BE2C (cell line): ENCODE measurements around the gene MYPOP. TPM values are rescaled to one million over a fixed set of nuclear protein-coding genes. Genes with fewer than 3 reads are reported as not detected.

Experiments
- DNase-seq: peaks from one replicate; pipeline ENCODE4 v3.0.0-alpha.2; 2020
- H3K27me3 ChIP-seq: fragments of 250-450 bp; sonication (Bioruptor Pico); 2 replicates; pipeline ENCODE4 v1.5.1; 2020; ENCODE audit warnings: mild to moderate bottlenecking
- H3K36me3 ChIP-seq: fragments of 250-450 bp; sonication (Bioruptor Pico); 2 replicates; pipeline ENCODE4 v1.5.1; 2020; ENCODE audit warnings: mild to moderate bottlenecking
- H3K4me1 ChIP-seq: fragments of 250-450 bp; sonication (Bioruptor Pico); 2 replicates; pipeline ENCODE4 v1.5.1; 2020
- H3K4me3 ChIP-seq: 2 replicates; pipeline ENCODE4 v1.5.1; 2011; ENCODE audit warnings: low read depth, low read length
- H3K9me3 ChIP-seq: fragments of 250-450 bp; sonication (Bioruptor Pico); 2 replicates; pipeline ENCODE4 v1.5.1; 2020
- polyA plus RNA-seq: library from polyadenylated mRNA; unstranded; fragments of >200 nt; gene quantifications from one replicate; pipeline ENCODE4 v1.2.1, GENCODE V29; 2012; ENCODE audit warnings: low read depth, missing spikeins; ENCODE audit not compliant: insufficient read length, insufficient read depth
- TF ChIP-seq, protein P1 (sequence below): IDR thresholded peaks from 2 replicates; pipeline ENCODE4 v1.5.1; 2012; ENCODE audit warnings: mild to moderate bottlenecking, low read depth, low read length

Gene MYPOP
- 12.4 TPM for polyA plus RNA-seq

GRCh38 chr19:45901912-45902650, at the start of gene MYPOP:
TSS of gene MYPOP (minus strand) at chr19:45902613. CDS start at chr19:45901773, 840 bp downstream.
- Histone ChIP-seq H3K36me3 (peaks cover 17% of the 10 kb centered on the region), H3K27me3 (no peaks in the 10 kb centered on the region), H3K4me1 (no peaks in the 10 kb centered on the region), H3K9me3 (no peaks in the 10 kb centered on the region), H3K4me3 (peak within 1 kb of the TSS; percentile 85)
- DNase-seq = no peak
- TF ChIP-seq, protein P1, sequence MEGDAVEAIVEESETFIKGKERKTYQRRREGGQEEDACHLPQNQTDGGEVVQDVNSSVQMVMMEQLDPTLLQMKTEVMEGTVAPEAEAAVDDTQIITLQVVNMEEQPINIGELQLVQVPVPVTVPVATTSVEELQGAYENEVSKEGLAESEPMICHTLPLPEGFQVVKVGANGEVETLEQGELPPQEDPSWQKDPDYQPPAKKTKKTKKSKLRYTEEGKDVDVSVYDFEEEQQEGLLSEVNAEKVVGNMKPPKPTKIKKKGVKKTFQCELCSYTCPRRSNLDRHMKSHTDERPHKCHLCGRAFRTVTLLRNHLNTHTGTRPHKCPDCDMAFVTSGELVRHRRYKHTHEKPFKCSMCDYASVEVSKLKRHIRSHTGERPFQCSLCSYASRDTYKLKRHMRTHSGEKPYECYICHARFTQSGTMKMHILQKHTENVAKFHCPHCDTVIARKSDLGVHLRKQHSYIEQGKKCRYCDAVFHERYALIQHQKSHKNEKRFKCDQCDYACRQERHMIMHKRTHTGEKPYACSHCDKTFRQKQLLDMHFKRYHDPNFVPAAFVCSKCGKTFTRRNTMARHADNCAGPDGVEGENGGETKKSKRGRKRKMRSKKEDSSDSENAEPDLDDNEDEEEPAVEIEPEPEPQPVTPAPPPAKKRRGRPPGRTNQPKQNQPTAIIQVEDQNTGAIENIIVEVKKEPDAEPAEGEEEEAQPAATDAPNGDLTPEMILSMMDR = no peak

DNA sequence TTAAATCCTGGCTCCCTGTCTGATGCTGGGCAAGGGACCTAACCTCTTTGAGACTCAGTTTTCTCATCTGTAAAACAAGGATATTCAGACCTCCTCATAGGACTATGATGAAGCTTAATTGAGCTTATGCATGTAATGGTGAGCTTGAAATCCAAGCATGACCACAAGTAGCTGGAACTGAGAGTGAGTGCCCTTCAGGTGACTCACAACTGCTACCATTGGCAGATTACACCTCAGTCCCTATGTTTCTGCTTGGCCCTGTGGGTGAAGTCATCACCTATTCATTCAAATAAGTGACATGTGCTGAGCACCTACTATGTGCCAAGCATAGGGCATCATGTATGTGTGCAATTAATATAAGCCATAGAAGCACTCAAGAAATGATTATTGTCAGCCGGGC, 45.5 kb upstream of the MYPOP start:
- Histone ChIP-seq H3K4me3 (no peak overlapping the region), H3K4me1 (no peaks in the 10 kb centered on the region), H3K9me3 (no peaks in the 10 kb centered on the region), H3K36me3 (peaks cover 3% of the 10 kb centered on the region; the same call in 1 of the 2 replicates), H3K27me3 (no peaks in the 10 kb centered on the region)
- no peak for DNase-seq
- TF ChIP-seq, protein P1 = no peak

DNA sequence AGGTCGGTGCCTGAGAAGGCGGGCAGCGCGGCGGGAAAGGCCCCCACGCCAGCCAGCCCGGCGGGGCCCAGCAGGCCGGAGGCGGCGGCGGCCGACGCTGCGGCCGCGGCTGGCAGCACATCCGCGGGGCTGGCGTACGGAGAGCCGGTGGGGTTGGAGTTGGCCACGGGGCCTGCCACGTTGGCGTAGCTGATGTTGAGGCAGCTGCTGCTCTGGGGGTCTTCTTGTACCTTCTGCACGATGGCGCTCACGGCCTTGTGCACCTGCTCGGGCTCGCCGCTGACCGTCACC, 38.0 kb upstream of the MYPOP start:
- TF ChIP-seq, protein P1 = no peak
- Histone ChIP-seq H3K36me3 (no peaks in the 10 kb centered on the region), H3K4me3 (no peak overlapping the region), H3K27me3 (no peaks in the 10 kb centered on the region), H3K9me3 (no peaks in the 10 kb centered on the region), H3K4me1 (no peaks in the 10 kb centered on the region)
- no peak for DNase-seq

DNA sequence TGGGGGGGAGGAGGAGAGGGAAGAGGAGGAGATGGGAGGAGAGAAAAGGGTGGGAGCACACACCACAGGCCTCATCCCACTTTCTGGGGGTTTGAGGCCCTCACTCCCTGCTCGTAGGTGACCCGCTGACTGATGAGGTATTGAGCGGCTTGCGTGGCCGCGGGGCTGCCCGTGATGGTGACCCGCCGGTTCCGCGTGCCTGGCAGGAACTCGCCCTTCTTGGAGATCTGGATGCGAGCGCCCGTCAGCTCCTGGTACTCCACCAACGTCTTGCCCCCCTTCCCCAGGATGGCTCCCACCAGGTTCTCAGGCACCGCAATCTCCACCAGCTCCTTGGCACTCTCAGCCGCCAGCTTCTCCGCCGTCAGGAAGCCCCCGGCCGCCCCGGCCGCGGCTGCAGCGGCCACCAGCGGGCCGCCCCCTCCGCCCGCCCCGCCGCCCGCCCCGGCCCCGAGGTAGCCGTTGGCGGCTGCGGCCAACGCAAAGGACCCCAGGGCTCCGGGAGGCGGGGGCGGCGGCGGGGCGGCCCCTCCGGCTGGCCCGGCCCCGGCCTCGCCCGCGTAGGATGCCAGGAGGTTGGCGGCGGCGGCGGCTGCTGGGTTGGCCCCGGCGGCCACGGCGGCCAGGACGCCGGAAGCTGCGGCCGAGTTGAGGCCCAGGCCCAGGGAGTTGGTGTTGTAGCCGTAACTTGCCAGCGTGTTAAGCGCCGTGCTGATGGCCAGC, 37.5 kb upstream of the MYPOP start:
- H3K4me3 ChIP-seq = no peak overlapping the region
- H3K36me3 ChIP-seq = no peaks in the 10 kb centered on the region
- TF ChIP-seq, protein P1 = no peak
- no peaks in the 10 kb centered on the region for H3K4me1 ChIP-seq
- no peaks in the 10 kb centered on the region for H3K9me3 ChIP-seq
- no peak for DNase-seq
- no peaks in the 10 kb centered on the region for H3K27me3 ChIP-seq

- TF ChIP-seq, protein P1 = no peak
- no peaks in the 10 kb centered on the region for H3K27me3 ChIP-seq
- no peaks in the 10 kb centered on the region for H3K9me3 ChIP-seq
- H3K36me3 ChIP-seq = no peaks in the 10 kb centered on the region
- H3K4me1 ChIP-seq = no peaks in the 10 kb centered on the region
- no peak for DNase-seq
- no peak overlapping the region for H3K4me3 ChIP-seq
Observed at GRCh38 chr19:45938733-45939319, 36.4 kb upstream of the MYPOP start.

DNA sequence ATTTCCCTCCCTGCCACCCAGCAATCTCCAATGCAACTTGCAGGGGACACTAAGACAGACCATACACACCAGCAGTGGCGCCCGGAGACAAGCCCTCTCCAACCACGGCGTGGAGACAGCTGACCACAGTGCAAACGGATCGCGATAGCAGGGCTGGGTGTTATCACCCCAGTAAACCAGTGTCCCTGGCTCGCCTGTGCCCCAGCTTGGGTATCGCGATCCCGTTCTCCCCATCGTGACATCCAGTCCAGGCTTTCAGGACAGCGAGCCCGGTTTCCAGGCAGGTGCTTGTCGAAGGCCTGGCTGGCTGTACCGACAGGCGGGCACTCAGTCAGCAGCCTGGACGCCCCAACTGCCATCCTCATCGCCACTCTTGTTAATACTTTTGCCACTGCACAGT, 32.9 kb upstream of the MYPOP start:
- H3K9me3 ChIP-seq = no peaks in the 10 kb centered on the region
- no peaks in the 10 kb centered on the region for H3K27me3 ChIP-seq

More for the DNA sequence above, 32.9 kb upstream of the MYPOP start:
- H3K36me3 ChIP-seq = no peaks in the 10 kb centered on the region
- H3K4me1 ChIP-seq = no peaks in the 10 kb centered on the region
- TF ChIP-seq, protein P1 = no peak
- H3K4me3 ChIP-seq = no peak overlapping the region
- no peak for DNase-seq
